Keratinocyte (primary cell): ENCODE data around the gene ROBO4. TPM values are rescaled to one million over a fixed set of nuclear protein-coding genes. Genes with fewer than 3 reads are reported as not detected.

Experiments
- DNase-seq: peaks from one replicate; pipeline ENCODE4 v3.0.0-alpha.2; 2011; ENCODE audit warnings: low read depth, missing footprints, low spot score
- FAIRE-seq: peaks from 2 replicates; lab custom pipeline; 2011; peaks lifted over from hg19 to GRCh38; lab: Jason Lieb, UNC
- H2AFZ ChIP-seq: 2 replicates; pipeline ENCODE4 v1.6.0; 2012; ENCODE audit warnings: low read length, control low read depth, inconsistent platforms; ENCODE audit not compliant: control insufficient read depth
- H3K27ac ChIP-seq: 2 replicates; pipeline ENCODE4 v1.5.1; 2011; ENCODE audit warnings: low read length; ENCODE audit not compliant: control insufficient read depth, insufficient read depth
- H3K27me3 ChIP-seq: 3 replicates; pipeline ENCODE4 v1.6.0; 2011; ENCODE audit warnings: low read length; ENCODE audit not compliant: control insufficient read depth, insufficient read depth; ENCODE audit errors: extremely low read depth
- H3K36me3 ChIP-seq, 2 experiments: 2 replicates in 1 of 2; 3 replicates in 1 of 2; pipeline ENCODE4 v1.5.1; 2011; ENCODE audit warnings: low read length in 2 of 2, mild to moderate bottlenecking in 1 of 2; ENCODE audit not compliant: control insufficient read depth in 2 of 2, insufficient read depth in 2 of 2; ENCODE audit errors: extremely low read depth in 1 of 2
- H3K4me1 ChIP-seq: 3 replicates; pipeline ENCODE4 v1.5.1; 2011; ENCODE audit warnings: low read length; ENCODE audit not compliant: control insufficient read depth, insufficient read depth; ENCODE audit errors: extremely low read depth
- H3K4me2 ChIP-seq: 3 replicates; pipeline ENCODE4 v1.6.0; 2011; ENCODE audit warnings: low read depth, low read length; ENCODE audit not compliant: control insufficient read depth, insufficient read depth; ENCODE audit errors: extremely low read depth
- H3K4me3 ChIP-seq, 3 experiments: fragments of 200-600 bp in 1 of 3; sonication (generic) in 1 of 3; 2 replicates in 2 of 3; 3 replicates in 1 of 3; pipeline ENCODE4 v1.5.1; 2011 to 2016; ENCODE audit warnings: low read length in 3 of 3, mild to moderate bottlenecking in 3 of 3, control low read depth in 2 of 3, inconsistent platforms in 1 of 3, low read depth in 1 of 3, mixed read lengths in 1 of 3, mixed run types in 1 of 3, moderate library complexity in 1 of 3; ENCODE audit not compliant: control insufficient read depth in 2 of 3, insufficient read depth in 2 of 3; ENCODE audit errors: extremely low read depth in 1 of 3
- H3K79me2 ChIP-seq: 2 replicates; pipeline ENCODE4 v1.6.0; 2012; ENCODE audit warnings: low read length; ENCODE audit not compliant: control insufficient read depth, insufficient read depth
- H3K9ac ChIP-seq: 3 replicates; pipeline ENCODE4 v1.6.0; 2011; ENCODE audit warnings: low read length; ENCODE audit not compliant: control insufficient read depth, insufficient read depth; ENCODE audit errors: extremely low read depth
- H3K9me1 ChIP-seq: 3 replicates; pipeline ENCODE4 v1.6.0; 2011; ENCODE audit warnings: low read length; ENCODE audit not compliant: control insufficient read depth, insufficient read depth; ENCODE audit errors: extremely low read depth
- H3K9me3 ChIP-seq: 2 replicates; pipeline ENCODE4 v1.5.1; 2012; ENCODE audit warnings: low read depth, low read length; ENCODE audit not compliant: control insufficient read depth
- H4K20me1 ChIP-seq: 3 replicates; pipeline ENCODE4 v1.6.0; 2011; ENCODE audit warnings: low read length; ENCODE audit not compliant: control insufficient read depth, insufficient read depth; ENCODE audit errors: extremely low read depth
- CTCF ChIP-seq, 3 experiments: IDR thresholded peaks in 1 of 3; conservative IDR thresholded peaks in 1 of 3; optimal IDR thresholded peaks in 1 of 3; 2 replicates in 2 of 3; 3 replicates in 1 of 3; pipeline versions ENCODE3 to v1.5.1; 2011; ENCODE audit warnings: low read length in 3 of 3, mild to moderate bottlenecking in 3 of 3, moderate library complexity in 2 of 3, control low read depth in 1 of 3, inconsistent platforms in 1 of 3; ENCODE audit not compliant: insufficient read depth in 2 of 3; ENCODE audit errors: extremely low read depth in 1 of 3
- EZH2 ChIP-seq: IDR thresholded peaks from one replicate; pipeline ENCODE4 v1.6.1; 2012; ENCODE audit warnings: inconsistent platforms, mild to moderate bottlenecking, low read length, moderate library complexity
- dilution Hi-C: fragments of 300-500 bp; cut with MboI; formaldehyde crosslinking; loops from one replicate; pipeline ENCODE4 v1.7.0; 2020; ENCODE audit warnings: low sequenced_read_pairs; ENCODE audit not compliant: extremely low pct_ligation_motif_present
- polyA plus RNA-seq, 5 experiments: library from polyadenylated mRNA; depleted of rRNA in 3 of 5; stranded (reverse) in 3 of 5; stranded (forward) in 1 of 5; unstranded in 1 of 5; fragments of >200 nt; gene quantifications; 1 replicate in 1 of 5; 2 replicates in 3 of 5; 3 replicates in 1 of 5; pipeline versions ENCODE4 v1.2.1 to v1.2.3, GENCODE V29; 2011 to 2012; ENCODE audit warnings: missing spikeins in 2 of 5, low read depth in 1 of 5, low replicate concordance in 1 of 5

ROBO4 gene
- polyA plus RNA-seq, 1 donor (not counting 4 experiments of a cell fraction or from before 2014, with no cell fraction given) = 0.94 TPM

- no peak for FAIRE-seq
- Histone ChIP-seq H3K79me2 (no peaks in the 10 kb centered on the region), H3K9me1 (no peaks in the 10 kb centered on the region), H3K36me3 (no peaks in the 10 kb centered on the region), H3K27ac (no peak overlapping the region), H3K4me1 (peaks cover 5% of the 10 kb centered on the region), H3K27me3 (no peaks in the 10 kb centered on the region), H2AFZ (no peak overlapping the region), H3K9ac (no peak overlapping the region), H3K4me2 (no peak overlapping the region), H3K4me3 (no peak overlapping the region), H3K9me3 (no peaks in the 10 kb centered on the region), H4K20me1 (no peaks in the 10 kb centered on the region)
- DNase-seq = no peak
- TF ChIP-seq CTCF (optimal IDR thresholded peaks at IDR 0.05 in 1 of 3, IDR thresholded peaks at IDR 0.05 in 1 of 3, conservative IDR thresholded peaks at IDR 0.05 in 1 of 3; ENCODE audit: extremely low read depth in 1 of 3, insufficient read depth in 2 of 3, low read length in 3 of 3) (no peak), EZH2 (no peak)
- dilution Hi-C loops = no loop called here
Measured at GRCh38 chr11:124938970-124939369, 41.3 kb upstream of the ROBO4 start.

- H3K36me3 ChIP-seq = no peaks in the 10 kb centered on the region
- H4K20me1 ChIP-seq = no peaks in the 10 kb centered on the region
- peak; percentile 57 for FAIRE-seq
- H3K9me3 ChIP-seq = no peaks in the 10 kb centered on the region
- no peak overlapping the region for H3K4me3 ChIP-seq
- H3K4me2 ChIP-seq = no peak overlapping the region
- TF ChIP-seq EZH2 (no peak), CTCF (optimal IDR thresholded peaks at IDR 0.05 in 1 of 3, IDR thresholded peaks at IDR 0.05 in 1 of 3, conservative IDR thresholded peaks at IDR 0.05 in 1 of 3; ENCODE audit: extremely low read depth in 1 of 3, insufficient read depth in 2 of 3, low read length in 3 of 3) (no peak)
- no peak overlapping the region for H3K9ac ChIP-seq
- peaks cover 5% of the 10 kb centered on the region for H3K4me1 ChIP-seq
- no peaks in the 10 kb centered on the region for H3K9me1 ChIP-seq
- H3K27me3 ChIP-seq = no peaks in the 10 kb centered on the region
- H3K27ac ChIP-seq = no peak overlapping the region
- H2AFZ ChIP-seq = peak overlapping the region; percentile 8
- no peak for DNase-seq
- H3K79me2 ChIP-seq = no peaks in the 10 kb centered on the region
- dilution Hi-C loops = no loop called here
Measured at GRCh38 chr11:124938206-124938765, 40.6 kb upstream of the ROBO4 start.
